HEK293 (cell line): ENCODE data around the gene HOXD11.

ENCODE experiments used
- BCL11B ChIP-seq: fragments of 450-650 bp; formaldehyde crosslinking; IDR thresholded peaks from 2 replicates; pipeline ENCODE4 v1.5.1; 2016; ENCODE audit warnings: low read depth, missing biosample characterization, missing genetic modification characterization
- FEZF1 ChIP-seq: fragments of 450-650 bp; formaldehyde crosslinking; IDR thresholded peaks from 2 replicates; pipeline ENCODE4 v1.5.1; 2016; ENCODE audit warnings: missing biosample characterization, missing genetic modification characterization
- KLF7 ChIP-seq: fragments of 450-650 bp; formaldehyde crosslinking; IDR thresholded peaks from 2 replicates; pipeline ENCODE4 v1.5.1; 2016; ENCODE audit warnings: missing biosample characterization, missing genetic modification characterization, borderline replicate concordance
- KLF8 ChIP-seq: fragments of 450-650 bp; formaldehyde crosslinking; IDR thresholded peaks from 2 replicates; pipeline ENCODE4 v1.5.1; 2016; ENCODE audit warnings: missing biosample characterization, missing genetic modification characterization
- TRIM28 ChIP-seq: IDR thresholded peaks from 2 replicates; pipeline ENCODE4 v1.6.1; 2011; ENCODE audit warnings: low read length, control low read depth, borderline replicate concordance
- ZBTB7A ChIP-seq: fragments of 450-650 bp; formaldehyde crosslinking; IDR thresholded peaks from 2 replicates; pipeline ENCODE4 v1.5.1; 2016; ENCODE audit warnings: low read depth, missing biosample characterization, missing genetic modification characterization
- ZFP3 ChIP-seq: fragments of 450-650 bp; formaldehyde crosslinking; IDR thresholded peaks from 2 replicates; pipeline ENCODE4 v1.5.1; 2016; ENCODE audit warnings: low read depth, missing biosample characterization, missing genetic modification characterization
- ZFP41 ChIP-seq: fragments of 450-650 bp; formaldehyde crosslinking; IDR thresholded peaks from 2 replicates; pipeline ENCODE4 v1.5.1; 2016; ENCODE audit warnings: missing biosample characterization, missing genetic modification characterization, borderline replicate concordance
- ZNF121 ChIP-seq: fragments of 450-650 bp; formaldehyde crosslinking; IDR thresholded peaks from 2 replicates; pipeline ENCODE4 v1.5.1; 2016; ENCODE audit warnings: missing biosample characterization, missing genetic modification characterization
- ZNF175 ChIP-seq: fragments of 450-650 bp; formaldehyde crosslinking; IDR thresholded peaks from 2 replicates; pipeline ENCODE4 v1.5.1; 2016; ENCODE audit warnings: missing biosample characterization, missing genetic modification characterization
- ZNF214 ChIP-seq: fragments of 450-650 bp; formaldehyde crosslinking; IDR thresholded peaks from 2 replicates; pipeline ENCODE4 v1.5.1; 2017; ENCODE audit warnings: missing biosample characterization, mild to moderate bottlenecking, missing genetic modification characterization, borderline replicate concordance
- ZNF391 ChIP-seq: fragments of 450-650 bp; formaldehyde crosslinking; IDR thresholded peaks from 2 replicates; pipeline ENCODE4 v1.5.1; 2016; ENCODE audit warnings: low read depth, missing biosample characterization, missing genetic modification characterization, borderline replicate concordance
- ZNF48 ChIP-seq: fragments of 450-650 bp; formaldehyde crosslinking; IDR thresholded peaks from 2 replicates; pipeline ENCODE4 v1.5.1; 2016; ENCODE audit warnings: missing biosample characterization, missing genetic modification characterization
- ZNF571 ChIP-seq: fragments of 450-650 bp; formaldehyde crosslinking; IDR thresholded peaks from 2 replicates; pipeline ENCODE4 v1.5.0; 2017; ENCODE audit warnings: missing biosample characterization, missing genetic modification characterization
- ZNF600 ChIP-seq: fragments of 450-650 bp; formaldehyde crosslinking; IDR thresholded peaks from 2 replicates; pipeline ENCODE4 v1.5.1; 2016; ENCODE audit warnings: missing biosample characterization, missing genetic modification characterization
- ZNF670 ChIP-seq: fragments of 450-650 bp; formaldehyde crosslinking; IDR thresholded peaks from 2 replicates; pipeline ENCODE4 v1.5.1; 2016; ENCODE audit warnings: missing biosample characterization, missing genetic modification characterization, low read depth
- ZNF76 ChIP-seq: fragments of 450-650 bp; formaldehyde crosslinking; IDR thresholded peaks from 2 replicates; pipeline ENCODE4; 2016; ENCODE audit warnings: low read depth, missing biosample characterization, missing genetic modification characterization, borderline replicate concordance
- ZNF785 ChIP-seq: fragments of 450-650 bp; formaldehyde crosslinking; IDR thresholded peaks from 2 replicates; pipeline ENCODE4 v1.5.1; 2016; ENCODE audit warnings: missing biosample characterization, missing genetic modification characterization
- ZXDB ChIP-seq: fragments of 450-650 bp; formaldehyde crosslinking; IDR thresholded peaks from 2 replicates; pipeline ENCODE4 v1.5.1; 2016; ENCODE audit warnings: missing biosample characterization, missing genetic modification characterization
- TF ChIP-seq, protein P1 (sequence below): fragments of 450-650 bp; IDR thresholded peaks from 2 replicates; pipeline ENCODE4 v1.5.1; 2018; ENCODE audit warnings: missing biosample characterization, mild to moderate bottlenecking, missing genetic modification characterization
- TF ChIP-seq, protein P2 (sequence below): fragments of 450-650 bp; formaldehyde crosslinking; conservative IDR thresholded peaks from 2 replicates; pipeline ENCODE4 v1.5.1; 2016; ENCODE audit warnings: low read depth, missing biosample characterization, missing genetic modification characterization
- TF ChIP-seq, protein P3 (sequence below): IDR thresholded peaks from 2 replicates; pipeline ENCODE4 v1.6.1; 2011; ENCODE audit warnings: mild to moderate bottlenecking, low read depth, low read length, borderline replicate concordance
- TF ChIP-seq, protein P4 (sequence below): fragments of 450-650 bp; formaldehyde crosslinking; IDR thresholded peaks from 2 replicates; pipeline ENCODE4 v1.5.1; 2016; ENCODE audit warnings: missing biosample characterization, missing genetic modification characterization, borderline replicate concordance
- TF ChIP-seq, protein P5 (sequence below): fragments of 450-650 bp; formaldehyde crosslinking; IDR thresholded peaks from 2 replicates; pipeline ENCODE4 v1.5.1; 2016; ENCODE audit warnings: missing biosample characterization, missing genetic modification characterization
- TF ChIP-seq, protein P6 (sequence below): fragments of 450-650 bp; formaldehyde crosslinking; IDR thresholded peaks from 2 replicates; pipeline ENCODE4 v1.5.1; 2016; ENCODE audit warnings: missing biosample characterization, missing genetic modification characterization
- TF ChIP-seq, protein P7 (sequence below): fragments of 450-650 bp; formaldehyde crosslinking; IDR thresholded peaks from 2 replicates; pipeline ENCODE4 v1.5.1; 2016; ENCODE audit warnings: missing biosample characterization, missing genetic modification characterization

HOXD11 gene

DNA sequence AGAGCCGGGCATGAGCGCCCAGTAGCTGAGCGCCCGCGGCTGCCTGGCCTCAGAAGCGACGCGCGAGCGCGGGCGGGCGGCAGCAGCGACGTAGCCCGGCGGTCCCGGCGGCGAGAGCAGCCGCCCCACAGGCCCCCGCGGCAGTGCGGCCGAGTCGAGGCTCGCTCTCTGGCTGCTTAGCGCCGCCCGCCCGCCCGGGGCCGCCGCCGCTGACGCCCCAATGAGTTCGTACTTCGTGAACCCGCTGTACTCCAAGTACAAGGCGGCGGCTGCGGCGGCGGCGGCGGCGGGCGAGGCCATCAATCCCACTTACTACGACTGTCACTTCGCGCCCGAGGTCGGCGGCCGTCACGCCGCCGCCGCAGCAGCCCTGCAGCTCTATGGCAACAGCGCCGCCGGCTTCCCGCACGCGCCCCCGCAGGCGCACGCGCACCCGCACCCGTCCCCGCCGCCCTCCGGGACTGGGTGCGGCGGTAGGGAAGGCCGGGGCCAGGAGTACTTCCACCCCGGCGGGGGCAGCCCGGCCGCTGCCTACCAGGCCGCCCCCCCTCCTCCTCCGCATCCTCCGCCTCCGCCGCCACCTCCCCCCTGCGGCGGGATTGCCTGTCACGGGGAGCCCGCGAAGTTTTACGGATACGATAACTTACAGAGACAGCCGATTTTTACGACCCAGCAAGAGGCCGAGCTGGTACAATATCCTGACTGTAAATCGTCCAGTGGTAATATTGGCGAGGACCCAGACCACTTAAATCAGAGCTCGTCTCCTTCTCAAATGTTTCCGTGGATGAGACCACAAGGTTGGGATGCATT, 23.3 kb downstream of the HOXD11 start (continued):
- peak; percentile 43; the same call in 1 of the 2 replicates for TF ChIP-seq ZNF600 (tag by site-specific recombination)
- no peak for TF ChIP-seq ZNF214 (tag by site-specific recombination)
- TF ChIP-seq ZNF785: no peak
- peak; percentile 81 for TF ChIP-seq ZXDB (tag by site-specific recombination)
- no peak for TF ChIP-seq TRIM28
- TF ChIP-seq, protein P1, sequence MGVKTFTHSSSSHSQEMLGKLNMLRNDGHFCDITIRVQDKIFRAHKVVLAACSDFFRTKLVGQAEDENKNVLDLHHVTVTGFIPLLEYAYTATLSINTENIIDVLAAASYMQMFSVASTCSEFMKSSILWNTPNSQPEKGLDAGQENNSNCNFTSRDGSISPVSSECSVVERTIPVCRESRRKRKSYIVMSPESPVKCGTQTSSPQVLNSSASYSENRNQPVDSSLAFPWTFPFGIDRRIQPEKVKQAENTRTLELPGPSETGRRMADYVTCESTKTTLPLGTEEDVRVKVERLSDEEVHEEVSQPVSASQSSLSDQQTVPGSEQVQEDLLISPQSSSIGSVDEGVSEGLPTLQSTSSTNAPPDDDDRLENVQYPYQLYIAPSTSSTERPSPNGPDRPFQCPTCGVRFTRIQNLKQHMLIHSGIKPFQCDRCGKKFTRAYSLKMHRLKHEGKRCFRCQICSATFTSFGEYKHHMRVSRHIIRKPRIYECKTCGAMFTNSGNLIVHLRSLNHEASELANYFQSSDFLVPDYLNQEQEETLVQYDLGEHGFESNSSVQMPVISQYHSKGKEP (tag by site-specific recombination): peak; percentile 58; the same call in 1 of the 2 replicates
- no peak for TF ChIP-seq ZNF571 (tag by site-specific recombination)
- TF ChIP-seq ZFP3 (tag by site-specific recombination): no peak
- 0 out of 2 replicates have a peak, but pooled peaks have one; percentile 33 for TF ChIP-seq KLF8
- TF ChIP-seq, protein P2, sequence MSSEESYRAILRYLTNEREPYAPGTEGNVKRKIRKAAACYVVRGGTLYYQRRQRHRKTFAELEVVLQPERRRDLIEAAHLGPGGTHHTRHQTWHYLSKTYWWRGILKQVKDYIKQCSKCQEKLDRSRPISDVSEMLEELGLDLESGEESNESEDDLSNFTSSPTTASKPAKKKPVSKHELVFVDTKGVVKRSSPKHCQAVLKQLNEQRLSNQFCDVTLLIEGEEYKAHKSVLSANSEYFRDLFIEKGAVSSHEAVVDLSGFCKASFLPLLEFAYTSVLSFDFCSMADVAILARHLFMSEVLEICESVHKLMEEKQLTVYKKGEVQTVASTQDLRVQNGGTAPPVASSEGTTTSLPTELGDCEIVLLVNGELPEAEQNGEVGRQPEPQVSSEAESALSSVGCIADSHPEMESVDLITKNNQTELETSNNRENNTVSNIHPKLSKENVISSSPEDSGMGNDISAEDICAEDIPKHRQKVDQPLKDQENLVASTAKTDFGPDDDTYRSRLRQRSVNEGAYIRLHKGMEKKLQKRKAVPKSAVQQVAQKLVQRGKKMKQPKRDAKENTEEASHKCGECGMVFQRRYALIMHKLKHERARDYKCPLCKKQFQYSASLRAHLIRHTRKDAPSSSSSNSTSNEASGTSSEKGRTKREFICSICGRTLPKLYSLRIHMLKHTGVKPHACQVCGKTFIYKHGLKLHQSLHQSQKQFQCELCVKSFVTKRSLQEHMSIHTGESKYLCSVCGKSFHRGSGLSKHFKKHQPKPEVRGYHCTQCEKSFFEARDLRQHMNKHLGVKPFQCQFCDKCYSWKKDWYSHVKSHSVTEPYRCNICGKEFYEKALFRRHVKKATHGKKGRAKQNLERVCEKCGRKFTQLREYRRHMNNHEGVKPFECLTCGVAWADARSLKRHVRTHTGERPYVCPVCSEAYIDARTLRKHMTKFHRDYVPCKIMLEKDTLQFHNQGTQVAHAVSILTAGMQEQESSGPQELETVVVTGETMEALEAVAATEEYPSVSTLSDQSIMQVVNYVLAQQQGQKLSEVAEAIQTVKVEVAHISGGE (tag by site-specific recombination): peak; percentile 28; the same call in 1 of the 2 replicates
- TF ChIP-seq ZFP41 (tag by site-specific recombination): no peak
- no peak for TF ChIP-seq ZNF121 (tag by site-specific recombination)
- TF ChIP-seq ZNF391 (tag by site-specific recombination): no peak
- no peak for TF ChIP-seq ZNF670 (tag by site-specific recombination)
- TF ChIP-seq, protein P3, sequence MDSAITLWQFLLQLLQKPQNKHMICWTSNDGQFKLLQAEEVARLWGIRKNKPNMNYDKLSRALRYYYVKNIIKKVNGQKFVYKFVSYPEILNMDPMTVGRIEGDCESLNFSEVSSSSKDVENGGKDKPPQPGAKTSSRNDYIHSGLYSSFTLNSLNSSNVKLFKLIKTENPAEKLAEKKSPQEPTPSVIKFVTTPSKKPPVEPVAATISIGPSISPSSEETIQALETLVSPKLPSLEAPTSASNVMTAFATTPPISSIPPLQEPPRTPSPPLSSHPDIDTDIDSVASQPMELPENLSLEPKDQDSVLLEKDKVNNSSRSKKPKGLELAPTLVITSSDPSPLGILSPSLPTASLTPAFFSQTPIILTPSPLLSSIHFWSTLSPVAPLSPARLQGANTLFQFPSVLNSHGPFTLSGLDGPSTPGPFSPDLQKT: no peak
- TF ChIP-seq BCL11B (tag by site-specific recombination): no peak
- TF ChIP-seq ZNF175 (tag by site-specific recombination): no peak
- no peak for TF ChIP-seq ZBTB7A (tag by site-specific recombination)
- TF ChIP-seq, protein P4, sequence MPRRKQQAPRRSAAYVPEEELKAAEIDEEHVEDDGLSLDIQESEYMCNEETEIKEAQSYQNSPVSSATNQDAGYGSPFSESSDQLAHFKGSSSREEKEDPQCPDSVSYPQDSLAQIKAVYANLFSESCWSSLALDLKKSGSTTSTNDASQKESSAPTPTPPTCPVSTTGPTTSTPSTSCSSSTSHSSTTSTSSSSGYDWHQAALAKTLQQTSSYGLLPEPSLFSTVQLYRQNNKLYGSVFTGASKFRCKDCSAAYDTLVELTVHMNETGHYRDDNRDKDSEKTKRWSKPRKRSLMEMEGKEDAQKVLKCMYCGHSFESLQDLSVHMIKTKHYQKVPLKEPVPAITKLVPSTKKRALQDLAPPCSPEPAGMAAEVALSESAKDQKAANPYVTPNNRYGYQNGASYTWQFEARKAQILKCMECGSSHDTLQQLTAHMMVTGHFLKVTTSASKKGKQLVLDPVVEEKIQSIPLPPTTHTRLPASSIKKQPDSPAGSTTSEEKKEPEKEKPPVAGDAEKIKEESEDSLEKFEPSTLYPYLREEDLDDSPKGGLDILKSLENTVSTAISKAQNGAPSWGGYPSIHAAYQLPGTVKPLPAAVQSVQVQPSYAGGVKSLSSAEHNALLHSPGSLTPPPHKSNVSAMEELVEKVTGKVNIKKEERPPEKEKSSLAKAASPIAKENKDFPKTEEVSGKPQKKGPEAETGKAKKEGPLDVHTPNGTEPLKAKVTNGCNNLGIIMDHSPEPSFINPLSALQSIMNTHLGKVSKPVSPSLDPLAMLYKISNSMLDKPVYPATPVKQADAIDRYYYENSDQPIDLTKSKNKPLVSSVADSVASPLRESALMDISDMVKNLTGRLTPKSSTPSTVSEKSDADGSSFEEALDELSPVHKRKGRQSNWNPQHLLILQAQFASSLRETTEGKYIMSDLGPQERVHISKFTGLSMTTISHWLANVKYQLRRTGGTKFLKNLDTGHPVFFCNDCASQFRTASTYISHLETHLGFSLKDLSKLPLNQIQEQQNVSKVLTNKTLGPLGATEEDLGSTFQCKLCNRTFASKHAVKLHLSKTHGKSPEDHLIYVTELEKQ (tag by site-specific recombination): peak; percentile 36; the same call in 1 of the 2 replicates
- TF ChIP-seq ZNF76: peak; percentile 36; the same call in 1 of the 2 replicates
- TF ChIP-seq, protein P5, sequence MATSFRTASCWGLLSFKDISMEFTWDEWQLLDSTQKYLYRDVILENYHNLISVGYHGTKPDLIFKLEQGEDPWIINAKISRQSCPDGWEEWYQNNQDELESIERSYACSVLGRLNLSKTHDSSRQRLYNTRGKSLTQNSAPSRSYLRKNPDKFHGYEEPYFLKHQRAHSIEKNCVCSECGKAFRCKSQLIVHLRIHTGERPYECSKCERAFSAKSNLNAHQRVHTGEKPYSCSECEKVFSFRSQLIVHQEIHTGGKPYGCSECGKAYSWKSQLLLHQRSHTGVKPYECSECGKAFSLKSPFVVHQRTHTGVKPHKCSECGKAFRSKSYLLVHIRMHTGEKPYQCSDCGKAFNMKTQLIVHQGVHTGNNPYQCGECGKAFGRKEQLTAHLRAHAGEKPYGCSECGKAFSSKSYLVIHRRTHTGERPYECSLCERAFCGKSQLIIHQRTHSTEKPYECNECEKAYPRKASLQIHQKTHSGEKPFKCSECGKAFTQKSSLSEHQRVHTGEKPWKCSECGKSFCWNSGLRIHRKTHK (tag by site-specific recombination): no peak
- TF ChIP-seq FEZF1: peak; percentile 91
- TF ChIP-seq, protein P6, sequence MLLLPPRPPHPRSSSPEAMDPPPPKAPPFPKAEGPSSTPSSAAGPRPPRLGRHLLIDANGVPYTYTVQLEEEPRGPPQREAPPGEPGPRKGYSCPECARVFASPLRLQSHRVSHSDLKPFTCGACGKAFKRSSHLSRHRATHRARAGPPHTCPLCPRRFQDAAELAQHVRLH (tag by site-specific recombination): peak; percentile 79; the same call in 1 of the 2 replicates
- TF ChIP-seq ZNF48 (tag by site-specific recombination): no peak
- TF ChIP-seq, protein P7, sequence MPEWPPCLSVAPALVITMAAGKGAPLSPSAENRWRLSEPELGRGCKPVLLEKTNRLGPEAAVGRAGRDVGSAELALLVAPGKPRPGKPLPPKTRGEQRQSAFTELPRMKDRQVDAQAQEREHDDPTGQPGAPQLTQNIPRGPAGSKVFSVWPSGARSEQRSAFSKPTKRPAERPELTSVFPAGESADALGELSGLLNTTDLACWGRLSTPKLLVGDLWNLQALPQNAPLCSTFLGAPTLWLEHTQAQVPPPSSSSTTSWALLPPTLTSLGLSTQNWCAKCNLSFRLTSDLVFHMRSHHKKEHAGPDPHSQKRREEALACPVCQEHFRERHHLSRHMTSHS: no peak
- TF ChIP-seq KLF7 (tag by site-specific recombination): no peak
